ENCODE results near the gene BASP1. TPM values are rescaled to one million over a fixed set of nuclear protein-coding genes. Genes with fewer than 3 reads are reported as not detected.

Gene BASP1
- total and polyA plus RNA-seq, 5 experiments from 2014 or later: 0.09 to 2.4 (median 0.84) TPM; not detected in 1

DNA sequence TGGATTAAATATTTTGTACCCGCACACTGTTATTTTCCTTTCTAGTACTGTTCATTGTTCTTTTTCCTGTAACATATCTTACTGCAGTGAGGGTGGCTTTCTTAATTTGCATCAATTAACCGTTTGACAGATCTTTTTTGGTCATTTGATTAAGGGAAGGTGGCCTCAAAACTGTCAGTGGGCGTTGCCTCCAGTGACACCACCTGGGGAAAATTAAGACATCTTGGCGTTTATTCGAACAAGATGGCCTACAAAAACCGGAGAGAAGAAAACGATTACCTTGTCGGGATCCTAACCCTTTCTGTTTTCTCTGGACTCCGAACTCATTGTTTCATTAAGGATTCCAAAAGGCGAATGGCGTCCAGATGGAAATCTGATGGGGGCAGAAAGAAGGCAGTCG, 2.0 kb downstream of the BASP1 start:
- H3K9me3 Mint-ChIP-seq: peaks cover 0 to 14% (median 0%) of the 10 kb centered on the region in 9 donors
- DNase-seq (no peak), ATAC-seq (no peak)
- H3K27me3 Mint-ChIP-seq: peaks cover 20 to 71% (median 41%) of the 10 kb centered on the region in 5 donors
- H3K4me1 Mint-ChIP-seq: peaks cover 8 to 31% (median 20%) of the 10 kb centered on the region in 4 donors
- H3K27ac Mint-ChIP-seq: no peak overlapping the region
- H3K4me3 Mint-ChIP-seq: peak overlapping the region in 8 of 10 donors; percentile 42 to 79 (median 72)
- H3K36me3 Mint-ChIP-seq: peaks cover 0 to 6% (median 2%) of the 10 kb centered on the region in 3 donors
- POLR2A ChIA-PET: no interaction called here

DNA sequence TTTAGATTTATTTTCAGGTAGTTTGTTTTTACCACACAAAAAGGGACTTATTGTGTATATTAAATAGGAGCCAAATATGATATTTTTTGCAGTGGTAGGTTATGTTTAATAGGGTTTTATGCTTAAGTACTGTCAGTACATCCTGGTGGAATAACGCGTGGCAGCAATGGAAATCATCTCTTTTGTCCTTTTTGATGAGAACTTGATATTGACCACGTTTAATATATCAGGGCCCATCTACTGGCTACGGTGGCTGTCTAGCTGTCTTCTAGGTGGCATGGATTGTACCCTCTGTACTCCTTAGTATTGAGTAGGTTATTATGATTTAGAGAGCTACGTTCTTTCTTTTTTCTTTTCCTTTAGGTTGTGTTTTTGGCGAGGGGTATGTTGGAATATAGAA, 2.6 kb downstream of the BASP1 start:
- peaks cover 0 to 14% (median 0%) of the 10 kb centered on the region in 9 donors for H3K9me3 Mint-ChIP-seq
- peak overlapping the region in 6 of 10 donors; percentile 5 to 79 (median 29) for H3K4me3 Mint-ChIP-seq
- no peak overlapping the region for H3K27ac Mint-ChIP-seq
- peaks cover 8 to 31% (median 20%) of the 10 kb centered on the region in 4 donors for H3K4me1 Mint-ChIP-seq
- POLR2A ChIA-PET: no interaction called here
- DNase-seq (no peak), ATAC-seq (no peak)
- peaks cover 0 to 6% (median 2%) of the 10 kb centered on the region in 3 donors for H3K36me3 Mint-ChIP-seq
- peaks cover 20 to 77% (median 44%) of the 10 kb centered on the region in 5 donors for H3K27me3 Mint-ChIP-seq

DNA sequence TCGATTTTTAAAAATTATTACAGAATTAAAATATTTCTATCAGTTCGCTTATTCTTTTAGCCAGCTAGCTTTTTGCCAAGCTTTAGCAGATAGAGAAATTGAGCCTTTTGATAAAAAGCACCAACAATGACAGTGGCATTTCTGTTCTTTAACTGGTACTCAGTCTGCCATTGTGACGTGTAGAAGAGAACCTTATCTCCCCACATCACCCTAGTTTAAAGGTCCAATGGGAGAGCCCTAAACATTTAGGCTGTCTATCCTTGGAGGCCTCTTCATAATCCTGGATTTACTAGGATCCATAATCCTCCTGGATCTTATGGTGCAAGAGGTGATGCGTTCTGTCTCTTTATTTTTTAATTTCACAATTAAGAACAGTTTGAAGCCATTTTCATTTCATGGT, 3.0 kb downstream of the BASP1 start:
- DNase-seq: no peak
- no peak overlapping the region for H3K27ac Mint-ChIP-seq
- ATAC-seq: no peak
- H3K4me1 Mint-ChIP-seq: peaks cover 8 to 31% (median 20%) of the 10 kb centered on the region in 4 donors
- H3K27me3 Mint-ChIP-seq: peaks cover 23 to 81% (median 49%) of the 10 kb centered on the region in 5 donors
- peaks cover 0 to 13% (median 0%) of the 10 kb centered on the region in 9 donors for H3K9me3 Mint-ChIP-seq
- H3K4me3 Mint-ChIP-seq: no peak overlapping the region
- POLR2A ChIA-PET: no interaction called here
- H3K36me3 Mint-ChIP-seq: peaks cover 0 to 6% (median 2%) of the 10 kb centered on the region in 3 donors

DNA sequence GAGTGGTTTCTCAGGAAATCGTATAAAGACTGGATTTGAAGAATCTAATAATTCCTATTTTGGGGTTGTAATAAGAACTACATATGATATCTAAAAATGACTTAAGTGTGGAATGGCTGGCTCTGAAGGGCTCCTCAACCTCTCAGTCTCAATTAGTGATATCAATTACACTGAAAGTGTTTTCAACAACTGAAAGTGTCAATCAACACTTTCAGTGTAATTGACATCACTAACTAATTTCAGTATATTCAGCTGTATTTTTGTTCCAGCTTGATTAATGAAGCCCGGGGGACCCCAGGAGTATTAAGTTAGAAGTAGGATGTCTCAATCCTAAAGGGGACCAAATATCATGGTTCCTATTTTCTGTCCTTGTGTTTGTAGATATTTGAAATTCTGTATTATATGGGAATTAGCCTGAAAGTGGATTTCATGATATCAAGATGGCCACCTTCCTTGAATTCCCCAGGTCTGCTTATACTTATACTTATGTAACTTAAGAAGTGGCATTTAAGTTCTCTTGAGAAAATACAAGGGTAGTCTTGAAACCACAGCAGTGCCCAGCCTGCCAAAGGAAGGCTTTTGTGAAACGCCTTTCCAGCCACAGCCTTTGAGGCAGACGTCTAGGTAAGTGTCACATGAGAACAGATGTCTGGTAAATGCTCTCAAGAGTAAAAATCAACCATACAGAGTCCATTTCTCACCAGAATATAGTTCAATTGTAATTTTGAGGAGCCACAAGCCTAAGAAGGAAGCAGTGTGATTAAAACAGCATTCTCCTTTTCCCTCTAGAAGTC, 4.6 kb downstream of the BASP1 start:
- H3K27me3 Mint-ChIP-seq: peaks cover 22 to 73% (median 41%) of the 10 kb centered on the region in 5 donors
- DNase-seq: no peak
- ATAC-seq: no peak
- H3K36me3 Mint-ChIP-seq: peaks cover 0 to 6% (median 0%) of the 10 kb centered on the region in 3 donors
- no peak overlapping the region for H3K27ac Mint-ChIP-seq
- no peak overlapping the region for H3K4me3 Mint-ChIP-seq
- peaks cover 3 to 24% (median 12%) of the 10 kb centered on the region in 4 donors for H3K4me1 Mint-ChIP-seq
- POLR2A ChIA-PET: no interaction called here
- H3K9me3 Mint-ChIP-seq: peaks cover 0 to 10% (median 0%) of the 10 kb centered on the region in 9 donors

DNA sequence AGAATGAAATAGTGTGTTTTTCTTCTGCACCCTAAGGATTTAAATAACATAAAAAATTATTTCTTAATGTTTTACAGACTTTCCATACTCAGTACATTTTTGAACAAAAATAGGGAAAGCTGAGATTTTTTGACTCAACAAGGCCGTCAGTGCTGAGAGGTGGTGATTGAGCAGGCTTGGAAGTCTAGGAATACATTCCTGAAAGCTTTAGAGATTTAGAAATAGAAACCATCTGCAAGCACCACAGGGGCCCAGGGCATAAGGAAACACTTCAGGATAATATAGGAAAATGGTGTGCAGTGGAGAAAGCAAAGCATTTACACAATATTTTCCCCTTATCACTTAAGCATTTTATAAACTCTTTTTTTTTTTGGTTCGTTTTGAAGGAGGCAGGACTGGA, 5.2 kb downstream of the BASP1 start:
- Mint-ChIP-seq H3K4me3 (no peak overlapping the region), H3K4me1 (peaks cover 3 to 24% (median 12%) of the 10 kb centered on the region in 4 donors), H3K9me3 (peaks cover 0 to 10% (median 0%) of the 10 kb centered on the region in 9 donors), H3K27me3 (peaks cover 22 to 70% (median 41%) of the 10 kb centered on the region in 5 donors), H3K27ac (no peak overlapping the region), H3K36me3 (peaks cover 0 to 6% (median 0%) of the 10 kb centered on the region in 3 donors)
- ATAC-seq: no peak
- POLR2A ChIA-PET: no interaction called here
- no peak for DNase-seq

DNA sequence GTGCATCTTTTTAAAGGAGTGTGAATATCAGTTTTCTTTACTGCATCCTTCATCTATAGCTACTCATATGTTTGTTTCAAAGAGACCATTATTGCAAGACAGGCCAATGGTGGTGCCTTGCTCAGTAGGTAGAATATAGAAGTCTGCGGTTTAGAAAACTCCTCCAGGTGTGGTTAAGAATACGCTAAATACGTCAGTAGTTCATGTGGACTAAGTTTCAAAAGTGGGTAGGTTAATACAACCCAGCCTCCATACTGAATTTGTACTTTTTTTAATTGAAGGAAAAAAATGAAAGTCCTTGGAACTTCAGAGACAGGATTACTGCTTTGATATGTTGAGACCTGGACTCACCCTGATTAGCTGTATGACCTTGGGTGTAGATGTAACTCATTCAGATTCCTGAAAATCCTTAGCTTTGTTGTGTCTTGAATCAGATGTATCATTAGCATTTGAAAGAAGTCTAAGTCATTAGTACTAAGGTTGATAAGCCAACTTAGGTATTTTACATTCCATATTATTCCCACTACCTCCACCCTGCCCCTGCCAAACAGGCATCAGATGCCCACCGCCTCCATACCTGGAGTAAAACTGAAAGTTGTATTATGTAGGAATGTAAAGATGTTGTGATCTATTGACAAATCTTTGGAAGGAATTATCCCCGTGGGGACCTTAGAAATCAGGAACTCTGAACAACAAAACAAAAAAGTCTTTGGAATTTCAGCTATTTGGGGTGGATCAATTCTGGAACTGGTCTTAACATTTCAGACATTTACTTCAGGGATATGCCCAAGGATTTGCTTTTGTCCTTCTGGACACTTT, 6.1 kb downstream of the BASP1 start:
- no peak overlapping the region for H3K27ac Mint-ChIP-seq
- peaks cover 0 to 10% (median 0%) of the 10 kb centered on the region in 9 donors for H3K9me3 Mint-ChIP-seq
- H3K27me3 Mint-ChIP-seq: peaks cover 22 to 78% (median 39%) of the 10 kb centered on the region in 5 donors
- H3K4me1 Mint-ChIP-seq: peaks cover 3 to 27% (median 10%) of the 10 kb centered on the region in 4 donors
- peaks cover 0 to 6% (median 0%) of the 10 kb centered on the region in 3 donors for H3K36me3 Mint-ChIP-seq
- no peak for ATAC-seq
- H3K4me3 Mint-ChIP-seq: no peak overlapping the region
- POLR2A ChIA-PET: no interaction called here
- DNase-seq: no peak

DNA sequence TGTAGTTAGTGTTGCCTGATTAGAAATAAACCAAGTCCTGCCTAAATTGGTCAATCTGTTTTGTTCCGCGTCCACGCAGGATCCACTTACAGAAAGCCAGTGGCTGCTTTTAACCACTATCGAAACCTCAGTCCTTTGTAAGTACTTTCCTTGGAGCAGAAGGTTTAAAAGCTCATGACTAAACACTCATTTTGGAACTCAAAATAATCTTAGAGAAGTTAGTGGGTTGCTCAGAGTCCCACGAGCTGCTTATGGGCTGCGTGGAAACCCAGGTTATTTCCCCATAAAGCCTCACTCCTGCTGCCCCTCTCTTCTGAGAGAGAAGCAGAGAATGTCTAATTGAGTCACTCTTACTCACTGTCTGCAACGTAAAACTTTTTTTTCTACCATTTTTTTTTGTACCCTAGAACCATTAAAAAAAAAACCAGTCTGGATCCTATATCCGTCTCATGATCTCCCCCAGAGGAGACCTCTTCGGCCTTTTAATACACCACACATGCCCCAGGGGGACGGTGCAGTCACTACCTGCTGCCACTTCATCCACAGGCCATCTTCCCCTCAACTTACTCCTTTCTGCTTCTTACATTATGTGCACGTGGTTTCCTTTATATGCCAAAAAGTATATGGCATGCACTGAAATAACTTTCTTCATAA, 7.6 kb downstream of the BASP1 start:
- no peak for ATAC-seq
- POLR2A ChIA-PET: no interaction called here
- Mint-ChIP-seq H3K36me3 (no peaks in the 10 kb centered on the region), H3K4me1 (peaks cover 0 to 24% (median 0%) of the 10 kb centered on the region in 4 donors), H3K9me3 (peaks cover 0 to 4% (median 0%) of the 10 kb centered on the region in 9 donors), H3K27ac (no peak overlapping the region), H3K4me3 (no peak overlapping the region), H3K27me3 (peaks cover 14 to 78% (median 25%) of the 10 kb centered on the region in 5 donors)
- DNase-seq: no peak

DNA sequence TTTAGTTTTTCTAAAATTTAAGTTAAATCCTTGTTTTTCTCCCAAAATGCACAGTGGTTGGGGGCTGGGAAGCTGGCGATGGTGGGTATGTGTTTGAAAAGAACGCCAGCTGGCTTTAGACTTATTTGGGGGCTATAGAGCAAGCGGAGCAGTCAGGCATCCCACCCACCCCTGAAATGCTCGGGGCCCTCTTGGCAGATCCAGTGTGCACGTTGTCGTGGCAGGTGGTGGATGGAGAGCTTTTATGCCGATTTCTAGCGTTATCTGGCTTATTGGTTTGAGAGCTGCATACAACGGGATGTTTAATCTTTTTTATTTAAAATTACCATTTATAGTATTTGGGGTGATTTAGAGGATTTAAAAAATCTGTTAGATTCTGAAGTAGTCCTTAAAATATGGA, 8.1 kb downstream of the BASP1 start:
- no peak overlapping the region for H3K4me3 Mint-ChIP-seq
- no peaks in the 10 kb centered on the region for H3K36me3 Mint-ChIP-seq
- POLR2A ChIA-PET: no interaction called here
- DNase-seq (no peak), ATAC-seq (no peak)
- H3K9me3 Mint-ChIP-seq: peaks cover 0 to 3% (median 0%) of the 10 kb centered on the region in 9 donors
- H3K4me1 Mint-ChIP-seq: peaks cover 0 to 21% (median 0%) of the 10 kb centered on the region in 4 donors
- no peak overlapping the region for H3K27ac Mint-ChIP-seq
- peaks cover 12 to 78% (median 25%) of the 10 kb centered on the region in 5 donors for H3K27me3 Mint-ChIP-seq

DNA sequence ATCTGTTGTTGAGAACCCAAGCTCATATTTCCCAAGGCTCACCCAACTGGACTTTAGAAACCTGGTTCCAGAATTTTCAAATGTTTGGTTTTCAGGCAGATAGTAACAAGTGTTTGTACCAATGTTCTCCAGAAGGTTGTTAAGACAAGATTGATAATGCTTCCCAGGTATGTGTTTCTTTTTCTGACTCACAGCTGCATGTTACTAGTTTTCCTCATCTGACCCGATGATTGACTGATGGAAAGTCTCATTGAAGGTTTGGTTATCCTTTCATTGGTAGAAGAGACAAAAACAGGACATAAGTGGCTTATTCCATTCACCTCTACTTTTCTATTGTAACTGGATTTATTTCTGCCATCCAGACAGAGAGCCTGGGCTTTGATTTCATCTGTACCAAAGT, 10.4 kb downstream of the BASP1 start:
- DNase-seq (no peak), ATAC-seq (no peak)
- H3K4me3 Mint-ChIP-seq: no peak overlapping the region
- H3K27ac Mint-ChIP-seq: no peak overlapping the region
- POLR2A ChIA-PET: no interaction called here
- H3K27me3 Mint-ChIP-seq: peaks cover 6 to 65% (median 17%) of the 10 kb centered on the region in 5 donors
- peaks cover 0 to 14% (median 0%) of the 10 kb centered on the region in 4 donors for H3K4me1 Mint-ChIP-seq
- peaks cover 0 to 3% (median 0%) of the 10 kb centered on the region in 9 donors for H3K9me3 Mint-ChIP-seq
- H3K36me3 Mint-ChIP-seq: no peaks in the 10 kb centered on the region

DNA sequence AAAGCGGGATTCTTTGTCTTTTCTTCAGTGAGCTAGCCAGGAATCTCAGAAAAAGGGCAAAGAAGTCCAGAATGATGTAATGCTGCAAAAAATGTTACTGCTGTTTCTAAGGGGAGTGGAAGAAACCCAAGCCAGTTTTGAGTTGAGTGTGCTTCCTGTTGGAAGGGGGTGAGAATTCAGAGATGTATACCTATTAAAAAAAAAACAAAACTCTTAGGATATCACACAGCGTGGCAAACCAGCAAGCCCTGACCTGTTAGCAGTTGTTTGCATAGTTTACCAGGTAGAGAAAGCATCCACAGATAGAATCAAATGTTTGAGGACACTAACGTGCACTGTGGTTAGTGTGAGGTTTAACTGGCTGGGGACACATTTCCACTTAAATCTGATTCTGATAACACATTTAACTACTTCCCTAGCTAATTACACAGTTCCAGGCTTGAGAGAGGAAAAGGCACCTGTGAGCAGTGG, 11.4 kb downstream of the BASP1 start:
- Mint-ChIP-seq H3K4me1 (peaks cover 0 to 15% (median 0%) of the 10 kb centered on the region in 4 donors), H3K4me3 (no peak overlapping the region), H3K27ac (no peak overlapping the region), H3K9me3 (peaks cover 0 to 3% (median 0%) of the 10 kb centered on the region in 9 donors), H3K27me3 (peaks cover 4 to 57% (median 10%) of the 10 kb centered on the region in 5 donors), H3K36me3 (no peaks in the 10 kb centered on the region)
- ATAC-seq (no peak), DNase-seq (no peak)
- POLR2A ChIA-PET: no interaction called here

DNA sequence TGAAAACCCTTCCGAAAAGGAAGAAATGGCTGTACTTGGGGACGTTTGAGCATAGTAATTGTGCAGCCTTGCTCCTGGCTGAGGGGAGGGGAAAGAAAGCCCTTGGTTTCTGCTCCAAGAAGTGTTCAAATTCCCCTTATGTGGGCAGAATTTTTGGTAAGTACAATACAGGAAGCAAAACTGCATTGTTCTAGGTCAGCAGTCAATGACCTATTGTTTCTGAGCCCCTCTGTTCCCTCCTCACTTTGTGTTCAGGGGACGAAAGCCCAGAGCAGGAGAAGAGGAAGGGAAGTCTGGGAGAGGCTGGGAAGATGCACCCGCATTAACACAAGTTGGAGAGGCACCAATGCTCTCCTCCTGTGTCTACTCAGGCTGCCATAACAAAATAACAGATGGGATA, 11.9 kb downstream of the BASP1 start:
- ATAC-seq: no peak
- H3K4me3 Mint-ChIP-seq: no peak overlapping the region
- no peaks in the 10 kb centered on the region for H3K36me3 Mint-ChIP-seq
- no peak for DNase-seq
- peaks cover 4 to 52% (median 10%) of the 10 kb centered on the region in 5 donors for H3K27me3 Mint-ChIP-seq
- H3K9me3 Mint-ChIP-seq: peaks cover 0 to 3% (median 0%) of the 10 kb centered on the region in 9 donors
- POLR2A ChIA-PET: no interaction called here
- H3K4me1 Mint-ChIP-seq: peaks cover 0 to 15% (median 0%) of the 10 kb centered on the region in 4 donors
- no peak overlapping the region for H3K27ac Mint-ChIP-seq

DNA sequence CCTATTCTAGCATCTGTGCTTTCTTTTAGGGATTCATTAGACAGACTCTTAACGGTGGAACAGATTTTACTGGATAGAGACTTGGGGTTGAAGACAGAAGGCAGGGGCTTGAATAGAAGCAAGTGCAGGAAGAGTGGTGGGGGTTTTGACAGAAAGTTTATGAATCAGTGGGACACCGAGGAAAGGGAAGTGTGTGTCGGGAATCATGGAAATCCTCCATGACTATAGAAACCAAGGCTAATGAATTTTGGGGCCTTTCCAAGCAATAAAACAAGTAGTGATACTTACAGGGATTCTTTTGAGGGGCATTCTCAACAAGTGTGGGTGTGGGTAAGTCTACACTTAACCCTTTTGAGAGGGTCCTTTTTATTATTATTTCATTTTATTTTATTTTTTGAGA, 12.8 kb downstream of the BASP1 start:
- Mint-ChIP-seq H3K27ac (no peak overlapping the region), H3K27me3 (peaks cover 4 to 43% (median 8%) of the 10 kb centered on the region in 5 donors), H3K9me3 (peaks cover 0 to 3% (median 0%) of the 10 kb centered on the region in 9 donors), H3K4me1 (peaks cover 0 to 22% (median 0%) of the 10 kb centered on the region in 4 donors), H3K4me3 (no peak overlapping the region), H3K36me3 (no peaks in the 10 kb centered on the region)
- no peak for ATAC-seq
- POLR2A ChIA-PET: no interaction called here
- DNase-seq: no peak

All from naive thymus-derived CD8-positive, alpha-beta T cell (primary cell).